CD14-positive monocyte (primary cell): ENCODE results near the gene SLC34A3. TPM values are rescaled to one million over a fixed set of nuclear protein-coding genes. Genes with fewer than 3 reads are reported as not detected.

Source experiments
- DNase-seq, 3 donors: peaks; one replicate each; pipeline ENCODE4 v3.0.0-alpha.2; 2011 to 2022
- H2AFZ ChIP-seq: 2 replicates; pipeline ENCODE4 v1.6.0; 2012; ENCODE audit warnings: mild to moderate bottlenecking, low read depth, low read length, inconsistent platforms; ENCODE audit not compliant: insufficient read depth, poor library complexity, severe bottlenecking
- H3K27ac ChIP-seq, 2 donors: 1 replicate in 1 of 2; 2 replicates in 1 of 2; pipeline ENCODE4 v1.5.1; 2012 to 2013; ENCODE audit warnings: low read length in 2 of 2, control low read depth in 1 of 2, inconsistent platforms in 1 of 2, low read depth in 1 of 2, mild to moderate bottlenecking in 1 of 2
- H3K27me3 ChIP-seq, 2 donors: one replicate each; pipeline versions ENCODE4 v1.6.0 to v1.6.1; 2011 to 2013; ENCODE audit warnings: low read length in 2 of 2; ENCODE audit not compliant: control insufficient read depth in 2 of 2, insufficient read depth in 2 of 2
- H3K36me3 ChIP-seq, 2 donors: replicated peaks in 1 of 2; 1 replicate in 1 of 2; 2 replicates in 1 of 2; pipeline versions ENCODE4 v1.5.1 to v1.6.1; 2012 to 2013; ENCODE audit warnings: low read length in 2 of 2, control low read depth in 1 of 2, inconsistent platforms in 1 of 2, mild to moderate bottlenecking in 1 of 2; ENCODE audit not compliant: insufficient read depth in 2 of 2, control insufficient read depth in 1 of 2
- H3K4me1 ChIP-seq, 2 donors: 1 replicate in 1 of 2; 2 replicates in 1 of 2; pipeline versions ENCODE4 v1.5.1 to v1.6.1; 2012 to 2013; ENCODE audit warnings: low read length in 2 of 2, control low read depth in 1 of 2, inconsistent platforms in 1 of 2, mild to moderate bottlenecking in 1 of 2, moderate library complexity in 1 of 2; ENCODE audit not compliant: insufficient read depth in 2 of 2, control insufficient read depth in 1 of 2
- H3K4me2 ChIP-seq: replicated peaks from 2 replicates; pipeline ENCODE3; 2012; ENCODE audit warnings: low read length, moderate library complexity, mild to moderate bottlenecking; ENCODE audit not compliant: poor library complexity, severe bottlenecking; ENCODE audit errors: extremely low read depth
- H3K4me3 ChIP-seq, 3 experiments: fragments of 200-600 bp in 1 of 3; sonication (generic) in 1 of 3; replicated peaks in 1 of 3; 1 replicate in 2 of 3; 2 replicates in 1 of 3; pipeline ENCODE4 v1.5.1; 2011 to 2013; ENCODE audit warnings: low read length in 3 of 3, mild to moderate bottlenecking in 3 of 3, control low read depth in 2 of 3, low read depth in 2 of 3, inconsistent platforms in 1 of 3, moderate library complexity in 1 of 3
- H3K79me2 ChIP-seq: 2 replicates; pipeline ENCODE4 v1.6.0; 2012; ENCODE audit warnings: mild to moderate bottlenecking, control low read depth, inconsistent platforms, low read length, moderate library complexity; ENCODE audit not compliant: insufficient read depth
- H3K9ac ChIP-seq: 2 replicates; pipeline ENCODE4 v1.6.0; 2017; ENCODE audit warnings: low read length, mild to moderate bottlenecking; ENCODE audit not compliant: insufficient read depth, poor library complexity, severe bottlenecking
- H3K9me3 ChIP-seq, 2 donors: replicated peaks in 1 of 2; 1 replicate in 1 of 2; 2 replicates in 1 of 2; pipeline versions ENCODE4 v1.5.1 to v1.6.1; 2012 to 2013; ENCODE audit warnings: low read length in 2 of 2, control low read depth in 1 of 2; ENCODE audit not compliant: control insufficient read depth in 1 of 2, insufficient read depth in 1 of 2
- H4K20me1 ChIP-seq: 2 replicates; pipeline ENCODE4 v1.6.0; 2012; ENCODE audit warnings: mild to moderate bottlenecking, low read length, control low read depth, moderate library complexity; ENCODE audit not compliant: insufficient read depth
- H3K27ac Mint-ChIP-seq, 7 donors: one replicate each; pipeline ENCODE4 v1.8.0; 2020; ENCODE audit warnings: mild to moderate bottlenecking in 7 of 7, mixed read lengths in 7 of 7, moderate library complexity in 6 of 7, inconsistent platforms in 2 of 7
- H3K27me3 Mint-ChIP-seq, 3 donors: one replicate each; pipeline ENCODE4 v1.8.0; 2021 to 2022; ENCODE audit warnings: low read depth in 3 of 3, mild to moderate bottlenecking in 3 of 3, mixed read lengths in 3 of 3, moderate library complexity in 3 of 3, inconsistent platforms in 1 of 3
- H3K36me3 Mint-ChIP-seq, 2 donors: one replicate each; pipeline ENCODE4 v1.8.0; 2020; ENCODE audit warnings: mixed read lengths in 2 of 2, inconsistent platforms in 1 of 2, mild to moderate bottlenecking in 1 of 2
- H3K4me1 Mint-ChIP-seq: one replicate; pipeline ENCODE4 v1.8.0; 2020; ENCODE audit warnings: mild to moderate bottlenecking, mixed read lengths
- H3K4me3 Mint-ChIP-seq, 2 donors: one replicate each; pipeline ENCODE4 v1.8.0; 2020; ENCODE audit warnings: mild to moderate bottlenecking in 2 of 2, mixed read lengths in 2 of 2, moderate library complexity in 1 of 2
- H3K9me3 Mint-ChIP-seq, 7 donors: one replicate each; pipeline ENCODE4 v1.8.0; 2020 to 2022; ENCODE audit warnings: mixed read lengths in 7 of 7, mild to moderate bottlenecking in 6 of 7, moderate library complexity in 6 of 7, inconsistent platforms in 2 of 7
- WGBS: methylation state at CpG from one replicate; pipeline ENCODE4 v1.1.5; 2013; ENCODE audit warnings: missing lambda C conversion rate; ENCODE audit not compliant: insufficient coverage; 5-methylcytosine and 5-hydroxymethylcytosine counted together
- intact Hi-C, 2 donors: fragments of 100-400 bp; cut with micrococcal nuclease; formaldehyde crosslinking; loops; one replicate each; pipeline versions ENCODE4 v1.15.0 to v1.15.1; 2023
- polyA plus RNA-seq, 3 donors: library from polyadenylated mRNA; depleted of rRNA in 1 of 3; unstranded in 2 of 3; stranded (reverse) in 1 of 3; fragments of 300-500 nt in 2 of 3; fragments of >200 nt in 1 of 3; fragmentation: Illumina TruSeq in 2 of 3; gene quantifications; 1 replicate in 2 of 3; 2 replicates in 1 of 3; pipeline ENCODE4 v1.2.3, GENCODE V29; 2012 to 2021
- TF ChIP-seq, protein P1 (sequence below): fragments of 200-600 bp; IDR thresholded peaks from one replicate; pipeline ENCODE4 v1.8.0; 2022; ENCODE audit warnings: antibody characterized with exemption, mild to moderate bottlenecking

The SLC34A3 gene
- polyA plus RNA-seq, 3 donors: not detected

DNA sequence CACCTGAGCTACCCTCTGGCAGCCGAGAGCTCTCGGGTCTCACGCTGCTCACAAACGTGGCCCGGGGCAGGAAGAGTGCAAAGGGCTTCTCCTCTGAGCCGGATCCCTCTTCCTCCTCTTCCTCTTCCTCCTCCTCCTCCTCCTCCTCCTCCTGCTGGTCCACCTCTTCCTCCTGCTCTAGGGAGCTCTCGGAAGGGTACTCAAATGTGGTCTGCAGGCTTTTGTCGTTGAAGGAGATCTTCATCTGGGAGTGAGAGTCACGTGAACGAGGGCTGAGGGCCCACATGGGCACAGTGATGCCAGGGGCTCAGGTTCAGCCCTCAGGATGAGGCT is 38.3 kb upstream of the SLC34A3 start:
- H3K9me3 ChIP-seq: no peaks in the 10 kb centered on the region
- H3K27me3 Mint-ChIP-seq: no peaks in the 10 kb centered on the region
- peaks cover 22% of the 10 kb centered on the region for H3K4me1 Mint-ChIP-seq
- intact Hi-C loops: no loop called here
- peaks cover 20 to 25% of the 10 kb centered on the region in 2 donors for H3K4me1 ChIP-seq
- 85% methylated on average over 9 of the region's 10 CpGs for WGBS
- H3K27me3 ChIP-seq: no peaks in the 10 kb centered on the region
- no peak overlapping the region for H3K27ac ChIP-seq
- H3K4me3 ChIP-seq: no peak overlapping the region
- H3K9ac ChIP-seq: no peak overlapping the region
- H2AFZ ChIP-seq: no peak overlapping the region
- peaks cover 17 to 23% of the 10 kb centered on the region in 2 donors for H3K36me3 ChIP-seq
- H3K36me3 Mint-ChIP-seq: peaks cover 6 to 32% of the 10 kb centered on the region in 2 donors
- peaks cover 31% of the 10 kb centered on the region for H4K20me1 ChIP-seq
- H3K4me2 ChIP-seq: no peak overlapping the region
- H3K9me3 Mint-ChIP-seq: peaks cover 0 to 2% (median 0%) of the 10 kb centered on the region in 7 donors
- TF ChIP-seq, protein P1, sequence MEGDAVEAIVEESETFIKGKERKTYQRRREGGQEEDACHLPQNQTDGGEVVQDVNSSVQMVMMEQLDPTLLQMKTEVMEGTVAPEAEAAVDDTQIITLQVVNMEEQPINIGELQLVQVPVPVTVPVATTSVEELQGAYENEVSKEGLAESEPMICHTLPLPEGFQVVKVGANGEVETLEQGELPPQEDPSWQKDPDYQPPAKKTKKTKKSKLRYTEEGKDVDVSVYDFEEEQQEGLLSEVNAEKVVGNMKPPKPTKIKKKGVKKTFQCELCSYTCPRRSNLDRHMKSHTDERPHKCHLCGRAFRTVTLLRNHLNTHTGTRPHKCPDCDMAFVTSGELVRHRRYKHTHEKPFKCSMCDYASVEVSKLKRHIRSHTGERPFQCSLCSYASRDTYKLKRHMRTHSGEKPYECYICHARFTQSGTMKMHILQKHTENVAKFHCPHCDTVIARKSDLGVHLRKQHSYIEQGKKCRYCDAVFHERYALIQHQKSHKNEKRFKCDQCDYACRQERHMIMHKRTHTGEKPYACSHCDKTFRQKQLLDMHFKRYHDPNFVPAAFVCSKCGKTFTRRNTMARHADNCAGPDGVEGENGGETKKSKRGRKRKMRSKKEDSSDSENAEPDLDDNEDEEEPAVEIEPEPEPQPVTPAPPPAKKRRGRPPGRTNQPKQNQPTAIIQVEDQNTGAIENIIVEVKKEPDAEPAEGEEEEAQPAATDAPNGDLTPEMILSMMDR: no peak
- no peak overlapping the region for H3K4me3 Mint-ChIP-seq
- H3K27ac Mint-ChIP-seq: no peak overlapping the region
- DNase-seq: no peak
- H3K79me2 ChIP-seq: peaks cover 29% of the 10 kb centered on the region

DNA sequence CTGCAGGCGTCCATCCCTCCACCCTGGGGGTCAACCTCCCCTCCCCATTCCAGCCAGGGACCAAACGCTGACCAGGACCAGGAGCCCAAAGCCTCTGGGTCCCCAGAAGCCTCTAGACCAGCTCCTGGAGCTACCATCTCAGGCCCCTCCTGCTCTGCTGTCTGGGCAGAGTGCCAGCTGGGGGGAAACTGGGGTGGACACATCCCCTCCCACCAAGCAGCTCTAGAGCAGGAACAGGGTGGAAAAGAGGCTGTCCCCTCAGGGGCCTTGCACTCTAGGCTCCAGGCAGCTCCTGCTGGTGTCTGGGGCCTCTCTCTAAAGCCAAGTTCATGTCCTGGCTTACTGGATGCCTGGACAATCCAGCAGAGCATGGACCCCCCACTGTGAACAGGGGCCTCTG is 37.8 kb upstream of the SLC34A3 start:
- H3K4me1 Mint-ChIP-seq: peaks cover 19% of the 10 kb centered on the region

More for the DNA sequence above, 37.8 kb upstream of the SLC34A3 start:
- Histone ChIP-seq H3K36me3 (peaks cover 17 to 23% of the 10 kb centered on the region in 2 donors), H3K27me3 (no peaks in the 10 kb centered on the region), H3K27ac (no peak overlapping the region), H2AFZ (no peak overlapping the region), H4K20me1 (peaks cover 32% of the 10 kb centered on the region), H3K9me3 (no peaks in the 10 kb centered on the region), H3K4me3 (no peak overlapping the region), H3K9ac (no peak overlapping the region), H3K4me2 (no peak overlapping the region), H3K4me1 (peaks cover 18 to 24% of the 10 kb centered on the region in 2 donors), H3K79me2 (peaks cover 28% of the 10 kb centered on the region)
- intact Hi-C loops: no loop called here
- WGBS: 100% methylated on average over 2 of the region's 2 CpGs
- Mint-ChIP-seq H3K27me3 (no peaks in the 10 kb centered on the region), H3K36me3 (peaks cover 6 to 30% of the 10 kb centered on the region in 2 donors), H3K9me3 (peaks cover 0 to 2% (median 0%) of the 10 kb centered on the region in 7 donors), H3K4me3 (no peak overlapping the region), H3K27ac (no peak overlapping the region)
- TF ChIP-seq, protein P1: no peak
- no peak for DNase-seq
